HG03460 (cell line): ENCODE measurements around the gene FOXD4.
"Not testable (repeated sequence)": the region's sequence is repeated elsewhere in the genome, so short reads cannot be mapped to it uniquely, and the experiment has no call there.

Experiments used
- ATAC-seq: cut with Tn5 transposase; IDR thresholded peaks from one replicate; pipeline ENCODE4 v1.9.1; 2021; ENCODE audit not compliant: unreplicated experiment

FOXD4 gene

GRCh38 chr9:117995-118467, at the start of gene FOXD4:
Gene FOXD4 (minus strand): TSS chr9:118417. CDS start chr9:118119, 298 bp downstream.
- ATAC-seq, result not testable (repeated sequence)

GRCh38 chr9:159871-160270, 41.7 kb upstream of the FOXD4 start:
- not testable (repeated sequence) for ATAC-seq

- ATAC-seq, result not testable (repeated sequence)
These were observed 33.0 kb upstream of the FOXD4 start for GRCh38 chr9:151173-151572.

- not testable (repeated sequence) for ATAC-seq
These were observed 21.7 kb upstream of the FOXD4 start for GRCh38 chr9:139880-140279.

- not testable (repeated sequence) for ATAC-seq
These were observed 848 bp downstream of the FOXD4 start for GRCh38 chr9:117144-117994.

GRCh38 chr9:116239-117077, 1.8 kb downstream of the FOXD4 start:
- not testable (repeated sequence) for ATAC-seq

GRCh38 chr9:115118-115451, 3.1 kb downstream of the FOXD4 start:
- not testable (repeated sequence) for ATAC-seq

- peak; percentile 12 for ATAC-seq
These were observed 3.7 kb downstream of the FOXD4 start for GRCh38 chr9:114267-115117.

GRCh38 chr9:113468-114266, 4.5 kb downstream of the FOXD4 start:
- ATAC-seq, result peak; percentile 69

- ATAC-seq, result not testable (repeated sequence)
These were observed 5.4 kb downstream of the FOXD4 start for GRCh38 chr9:112589-113467.

GRCh38 chr9:110672-111071, 7.5 kb downstream of the FOXD4 start:
- not testable (repeated sequence) for ATAC-seq

GRCh38 chr9:109540-109939, 8.7 kb downstream of the FOXD4 start:
- ATAC-seq, result not testable (repeated sequence)

- not testable (repeated sequence) for ATAC-seq
These were observed 9.3 kb downstream of the FOXD4 start for GRCh38 chr9:108742-109495.

GRCh38 chr9:105991-106390, 12.2 kb downstream of the FOXD4 start:
- not testable (repeated sequence) for ATAC-seq

GRCh38 chr9:100430-100829, 17.8 kb downstream of the FOXD4 start:
- not testable (repeated sequence) for ATAC-seq

GRCh38 chr9:99867-100266, 18.4 kb downstream of the FOXD4 start:
- not testable (repeated sequence) for ATAC-seq

GRCh38 chr9:98775-99174, 19.4 kb downstream of the FOXD4 start:
- not testable (repeated sequence) for ATAC-seq

- ATAC-seq, result not testable (repeated sequence)
These were observed 23.2 kb downstream of the FOXD4 start for GRCh38 chr9:94992-95391.
